ENCODE results near the gene UBASH3A.

- no peak for TF ChIP-seq CTCF (IDR thresholded peaks at IDR 0.05; ENCODE audit: borderline replicate concordance, extremely low read depth, low read length, poor library complexity, severe bottlenecking)
- no peak for TF ChIP-seq EZH2 (IDR thresholded peaks at IDR 0.05; ENCODE audit: borderline replicate concordance, low read depth, low read length, severe bottlenecking)
Observed at GRCh38 chr21:42373196-42373907, 30.4 kb upstream of the UBASH3A start.
